H1 (cell line): Measurements from ENCODE around the gene UMPS. TPM values are rescaled to one million over a fixed set of nuclear protein-coding genes. Genes with fewer than 3 reads are reported as not detected.

Experiments used
- CTCF ChIA-PET: fragments of 300-600 bp; sonication (Branson Sonifier 250); formaldehyde crosslinking; loops from one replicate; lab custom pipeline; 2021; ENCODE audit not compliant: partially characterized antibody; lab: Charles Lee
- POLR2A ChIA-PET: fragments of 300-600 bp; sonication (Branson Sonifier 250); formaldehyde crosslinking; loops from one replicate; lab custom pipeline; 2021; ENCODE audit warnings: inconsistent platforms; ENCODE audit not compliant: partially characterized antibody; lab: Charles Lee
- DNase-seq, 2 experiments: peaks; one replicate each; pipeline versions ENCODE4 v3.0.0 to v3.0.0-alpha.2; 2010 to 2022; ENCODE audit warnings: low spot score in 2 of 2, low read depth in 1 of 2, mixed read lengths in 1 of 2
- FAIRE-seq: peaks from 2 replicates; lab custom pipeline; 2011; peaks lifted over from hg19 to GRCh38; lab: Jason Lieb, UNC
- H2AFZ ChIP-seq: 2 replicates; pipeline ENCODE4 v1.8.1; 2012; ENCODE audit warnings: low read length, inconsistent platforms
- H2AK5ac ChIP-seq: 2 replicates; pipeline ENCODE4 v1.6.1; 2013; ENCODE audit warnings: low read depth, low read length
- H2BK120ac ChIP-seq: replicated peaks from 2 replicates; pipeline ENCODE3; 2013; ENCODE audit warnings: low read depth, low read length, inconsistent platforms
- H2BK12ac ChIP-seq: 2 replicates; pipeline ENCODE4 v1.6.1; 2013; ENCODE audit warnings: low read depth, low read length
- H2BK15ac ChIP-seq: 2 replicates; pipeline ENCODE4 v1.6.1; 2013; ENCODE audit warnings: low read length
- H2BK20ac ChIP-seq: 2 replicates; pipeline ENCODE4 v1.6.1; 2013; ENCODE audit warnings: low read length
- H2BK5ac ChIP-seq: 2 replicates; pipeline ENCODE4 v1.6.1; 2013; ENCODE audit warnings: low read depth, low read length
- H3K14ac ChIP-seq: 2 replicates; pipeline ENCODE4 v1.6.1; 2013; ENCODE audit warnings: inconsistent platforms; ENCODE audit not compliant: insufficient read length
- H3K18ac ChIP-seq: 2 replicates; pipeline ENCODE4 v1.6.1; 2013; ENCODE audit warnings: low read length; ENCODE audit errors: extremely low read depth
- H3K23ac ChIP-seq: 2 replicates; pipeline ENCODE4 v1.6.1; 2013; ENCODE audit warnings: inconsistent platforms; ENCODE audit not compliant: insufficient read length
- H3K23me2 ChIP-seq: 2 replicates; pipeline ENCODE4 v1.6.1; 2013; ENCODE audit warnings: low read depth, low read length
- H3K27ac ChIP-seq: 2 replicates; pipeline ENCODE4 v1.6.1; 2011; ENCODE audit warnings: low read depth, low read length, inconsistent platforms
- H3K27me3 ChIP-seq, 4 experiments: replicated peaks in 1 of 4; 1 replicate in 1 of 4; 2 replicates in 3 of 4; pipeline versions ENCODE4 v1.6.1 to v1.8.1; 2011 to 2013; ENCODE audit warnings: low read length in 3 of 4, mild to moderate bottlenecking in 3 of 4, inconsistent platforms in 2 of 4, mixed read lengths in 2 of 4, moderate library complexity in 1 of 4; ENCODE audit not compliant: control insufficient read depth in 3 of 4, insufficient read depth in 3 of 4; ENCODE audit errors: extremely low read depth in 1 of 4
- H3K36me3 ChIP-seq, 4 experiments: 2 replicates each; pipeline versions ENCODE4 v1.6.1 to v1.8.1; 2011 to 2013; ENCODE audit warnings: mild to moderate bottlenecking in 4 of 4, low read length in 3 of 4, moderate library complexity in 2 of 4, control low read depth in 1 of 4, inconsistent platforms in 1 of 4; ENCODE audit not compliant: insufficient read depth in 4 of 4, control insufficient read depth in 2 of 4
- H3K4ac ChIP-seq: replicated peaks from 2 replicates; pipeline ENCODE3; 2013; ENCODE audit warnings: low read length, low read depth, mixed read lengths, inconsistent platforms; ENCODE audit not compliant: insufficient read length
- H3K4me1 ChIP-seq, 4 experiments: replicated peaks in 1 of 4; 1 replicate in 1 of 4; 2 replicates in 3 of 4; pipeline versions ENCODE4 v1.6.1 to v1.8.1; 2011 to 2013; ENCODE audit warnings: low read length in 3 of 4, inconsistent platforms in 2 of 4, mixed read lengths in 1 of 4; ENCODE audit not compliant: insufficient read depth in 4 of 4, control insufficient read depth in 3 of 4
- H3K4me2 ChIP-seq, 2 experiments: 2 replicates each; pipeline versions ENCODE4 v1.6.1 to v1.8.1; 2011 to 2013; ENCODE audit warnings: low read depth in 2 of 2, low read length in 2 of 2, control low read depth in 1 of 2, inconsistent platforms in 1 of 2, mild to moderate bottlenecking in 1 of 2; ENCODE audit not compliant: insufficient read depth in 1 of 2
- H3K4me3 ChIP-seq, 4 experiments: fragments of 200-600, 300-600 bp in 1 of 4; sonication (generic), shearing (Covaris generic), sonication (Bioruptor Twin) in 1 of 4; 2 replicates each; pipeline versions ENCODE4 v1.5.1 to v1.8.1; 2011 to 2016; ENCODE audit warnings: low read length in 4 of 4, low read depth in 3 of 4, control low read depth in 2 of 4, inconsistent platforms in 2 of 4, mild to moderate bottlenecking in 2 of 4, mixed read lengths in 1 of 4, moderate library complexity in 1 of 4; ENCODE audit not compliant: insufficient read depth in 2 of 4; ENCODE audit errors: extremely low read depth in 1 of 4
- H3K56ac ChIP-seq: replicated peaks from 2 replicates; pipeline ENCODE3; 2013; ENCODE audit warnings: low read depth, mild to moderate bottlenecking, mixed read lengths, low read length, inconsistent platforms; ENCODE audit not compliant: insufficient read length
- H3K79me1 ChIP-seq: 2 replicates; pipeline ENCODE4 v1.6.1; 2013; ENCODE audit warnings: low read depth, low read length, control low read depth
- H3K79me2 ChIP-seq, 2 experiments: 2 replicates each; pipeline versions ENCODE4 v1.6.1 to v1.8.1; 2012 to 2013; ENCODE audit warnings: low read length in 2 of 2, mild to moderate bottlenecking in 2 of 2, inconsistent platforms in 1 of 2; ENCODE audit not compliant: insufficient read depth in 2 of 2, control insufficient read depth in 1 of 2
- H3K9ac ChIP-seq, 4 experiments: replicated peaks in 1 of 4; 1 replicate in 1 of 4; 2 replicates in 3 of 4; pipeline versions ENCODE4 v1.6.1 to v1.8.1; 2011 to 2013; ENCODE audit warnings: low read depth in 3 of 4, low read length in 3 of 4, control low read depth in 2 of 4, mild to moderate bottlenecking in 2 of 4, moderate library complexity in 2 of 4, inconsistent platforms in 1 of 4; ENCODE audit errors: extremely low read depth in 1 of 4
- H3K9me3 ChIP-seq, 2 experiments: 2 replicates each; pipeline versions ENCODE4 v1.6.1 to v1.8.1; 2012 to 2013; ENCODE audit warnings: mild to moderate bottlenecking in 2 of 2, moderate library complexity in 2 of 2, control low read depth in 1 of 2, inconsistent platforms in 1 of 2, low read depth in 1 of 2, low read length in 1 of 2, mixed read lengths in 1 of 2; ENCODE audit not compliant: insufficient read depth in 2 of 2
- H4K20me1 ChIP-seq, 2 experiments: replicated peaks in 1 of 2; 2 replicates each; pipeline versions ENCODE3 to v1.8.1; 2011 to 2013; ENCODE audit warnings: inconsistent platforms in 2 of 2, low read length in 2 of 2, mild to moderate bottlenecking in 1 of 2; ENCODE audit not compliant: insufficient read depth in 2 of 2, control insufficient read depth in 1 of 2
- H4K5ac ChIP-seq: 2 replicates; pipeline ENCODE4 v1.6.1; 2013; ENCODE audit warnings: low read length, low read depth, mixed read lengths, inconsistent platforms; ENCODE audit not compliant: insufficient read length
- H4K8ac ChIP-seq: 2 replicates; pipeline ENCODE4 v1.8.0; 2013; ENCODE audit warnings: mild to moderate bottlenecking, moderate library complexity, low read length, inconsistent platforms; ENCODE audit not compliant: insufficient read depth; ENCODE audit errors: extremely low read depth
- H4K91ac ChIP-seq: replicated peaks from 2 replicates; pipeline ENCODE3; 2013; ENCODE audit warnings: low read length, mixed read lengths, inconsistent platforms; ENCODE audit not compliant: insufficient read length
- CEBPB ChIP-seq: IDR thresholded peaks from 2 replicates; pipeline ENCODE4 v1.6.1; 2012; ENCODE audit warnings: low read depth, low read length
- CHD1 ChIP-seq: IDR thresholded peaks from 2 replicates; pipeline ENCODE4 v1.6.1; 2012; ENCODE audit warnings: low read depth, low read length, improper control_type of control experiment
- WGBS, 2 experiments: shearing (Covaris generic) in 1 of 2; methylation state at CpG; one replicate each; pipeline versions ENCODE4 v1.1.6 to v1.1.7; 2013 to 2015; ENCODE audit warnings: low lambda C conversion rate in 2 of 2, mixed read lengths in 2 of 2, inconsistent platforms in 1 of 2, low coverage in 1 of 2, missing lambda C conversion rate in 1 of 2; ENCODE audit not compliant: insufficient replicate concordance in 2 of 2, insufficient coverage in 1 of 2, insufficient read length in 1 of 2; ENCODE audit errors: extremely low coverage in 1 of 2, missing lambda C conversion rate in 1 of 2; 5-methylcytosine and 5-hydroxymethylcytosine counted together
- polyA plus RNA-seq, 7 experiments: library from polyadenylated mRNA; depleted of rRNA in 3 of 7; stranded (reverse) in 5 of 7; unstranded in 2 of 7; fragments of >200 nt in 5 of 7; fragments of 200-250 nt in 2 of 7; gene quantifications; 1 replicate in 5 of 7; 2 replicates in 1 of 7; 4 replicates in 1 of 7; pipeline versions ENCODE4 v1.2.1 to v1.2.3, GENCODE V29; 2011 to 2013; ENCODE audit warnings: missing spikeins in 2 of 7, mixed read lengths in 2 of 7
- total RNA-seq: library from RNA; stranded (reverse); fragmentation: NEBNext Ultra II Directional; extraction: Animal tissue kit (Norgen Biotek cat#: 25700); gene quantifications from 2 replicates; pipeline ENCODE4 v1.2.1, GENCODE V29; 2021

Gene UMPS
- total and polyA plus RNA-seq, 2 of the 8 experiments (the other 6 are each of a cell fraction or from before 2014, with no cell fraction given), result 32.8 to 59.0 TPM

DNA sequence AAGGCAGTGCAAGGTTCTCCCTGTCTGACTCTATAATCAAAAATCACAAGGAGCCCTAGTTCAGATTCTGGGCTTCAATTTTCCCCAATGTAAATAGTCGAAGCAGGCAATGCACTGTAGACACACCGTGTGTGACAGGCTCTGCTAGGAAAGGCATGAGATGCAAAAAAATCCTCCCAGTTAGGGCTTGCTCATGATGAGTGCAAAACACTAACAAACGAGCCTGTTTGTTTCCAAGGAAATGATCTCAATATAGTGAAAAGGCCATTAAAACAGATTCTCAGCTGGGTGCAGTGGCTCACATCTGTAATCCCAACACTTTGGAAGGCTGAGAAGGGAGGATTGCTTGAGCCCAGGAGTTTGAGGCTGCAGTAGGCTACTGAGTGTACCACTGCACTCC is 55.7 kb downstream of the UMPS start:
- Histone ChIP-seq H4K8ac (no peak overlapping the region), H2BK5ac (no peak overlapping the region), H3K79me2 (no peaks in the 10 kb centered on the region), H3K36me3 (peaks cover 0 to 5% (median 0%) of the 10 kb centered on the region in 4 experiments; a peak in 2 of 8 replicates), H3K4me2 (no peak overlapping the region), H2BK12ac (no peak overlapping the region), H2BK20ac (no peak overlapping the region), H3K56ac (no peak overlapping the region), H3K4me3 (no peak overlapping the region), H3K27ac (no peak overlapping the region), H3K9ac (no peak overlapping the region), H3K27me3 (no peaks in the 10 kb centered on the region), H2AK5ac (no peak overlapping the region), H3K79me1 (no peaks in the 10 kb centered on the region; the same call in 1 of the 2 replicates), H4K91ac (no peak overlapping the region), H4K5ac (no peak overlapping the region), H3K23ac (no peak overlapping the region), H3K14ac (no peak overlapping the region), H3K18ac (no peak overlapping the region), H3K9me3 (no peaks in the 10 kb centered on the region), H2BK120ac (no peak overlapping the region), H2AFZ (no peak overlapping the region), H2BK15ac (no peak overlapping the region), H3K4me1 (peaks cover 0 to 6% (median 2%) of the 10 kb centered on the region in 4 experiments; a peak in 3 of 7 replicates), H3K4ac (no peak overlapping the region), H3K23me2 (no peaks in the 10 kb centered on the region), H4K20me1 (peaks cover 0 to 4% of the 10 kb centered on the region in 2 experiments)
- TF ChIP-seq CHD1 (no peak), CEBPB (no peak)
- FAIRE-seq, result no peak
- 87% methylated on average over 3 of the region's 3 CpGs; no CpG with 5 or more reads in 1 of the 2 experiments for WGBS, 2 experiments
- no peak for DNase-seq
- CTCF ChIA-PET, result interaction anchor here (0.6 to 4.0 kb wide), 26 partner anchors 9 to 700 kb away, joined by 3 to 33 read pairs (median 6); no protein-coding TSS in a partner anchor
- POLR2A ChIA-PET, result interaction anchor here (0.6 to 1.9 kb wide), 3 partner anchors 15 to 48 kb away, joined by 4 to 5 read pairs (median 4); no protein-coding TSS in a partner anchor
